ENCODE data around the gene SLC13A5.

DNA sequence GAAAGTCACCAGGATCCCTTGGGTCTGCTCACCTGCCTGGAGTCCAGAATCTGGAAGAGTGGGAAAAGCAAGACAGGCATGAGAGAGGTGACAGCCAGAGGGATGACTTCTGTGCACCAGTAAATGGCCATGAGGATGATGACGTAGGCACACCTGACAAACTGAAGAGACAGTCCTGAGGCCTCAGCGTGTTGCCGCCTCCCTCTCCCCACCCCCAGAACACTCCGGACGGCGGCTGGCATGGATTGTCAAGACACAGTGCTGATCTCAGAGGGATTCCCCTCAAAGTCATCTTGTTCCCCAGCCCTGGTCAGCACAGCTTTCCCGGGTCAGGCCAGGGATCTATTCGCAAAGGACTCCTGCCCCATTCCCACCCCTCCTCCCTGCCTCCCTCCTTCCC, 6.2 kb downstream of the SLC13A5 start:
- TF ChIP-seq, protein P1, sequence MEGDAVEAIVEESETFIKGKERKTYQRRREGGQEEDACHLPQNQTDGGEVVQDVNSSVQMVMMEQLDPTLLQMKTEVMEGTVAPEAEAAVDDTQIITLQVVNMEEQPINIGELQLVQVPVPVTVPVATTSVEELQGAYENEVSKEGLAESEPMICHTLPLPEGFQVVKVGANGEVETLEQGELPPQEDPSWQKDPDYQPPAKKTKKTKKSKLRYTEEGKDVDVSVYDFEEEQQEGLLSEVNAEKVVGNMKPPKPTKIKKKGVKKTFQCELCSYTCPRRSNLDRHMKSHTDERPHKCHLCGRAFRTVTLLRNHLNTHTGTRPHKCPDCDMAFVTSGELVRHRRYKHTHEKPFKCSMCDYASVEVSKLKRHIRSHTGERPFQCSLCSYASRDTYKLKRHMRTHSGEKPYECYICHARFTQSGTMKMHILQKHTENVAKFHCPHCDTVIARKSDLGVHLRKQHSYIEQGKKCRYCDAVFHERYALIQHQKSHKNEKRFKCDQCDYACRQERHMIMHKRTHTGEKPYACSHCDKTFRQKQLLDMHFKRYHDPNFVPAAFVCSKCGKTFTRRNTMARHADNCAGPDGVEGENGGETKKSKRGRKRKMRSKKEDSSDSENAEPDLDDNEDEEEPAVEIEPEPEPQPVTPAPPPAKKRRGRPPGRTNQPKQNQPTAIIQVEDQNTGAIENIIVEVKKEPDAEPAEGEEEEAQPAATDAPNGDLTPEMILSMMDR (conservative IDR thresholded peaks at IDR 0.05 in 1 of 2, IDR thresholded peaks at IDR 0.05 in 1 of 2; ENCODE audit: extremely low read depth in 1 of 2, insufficient read depth in 1 of 2, low read depth in 1 of 2, low read length in 2 of 2) = no peak
- no peak for TF ChIP-seq EZH2 (IDR thresholded peaks at IDR 0.05; ENCODE audit: borderline replicate concordance, low read length)
